H4 (cell line): ENCODE measurements around the gene ASIC2. TPM values are rescaled to one million over a fixed set of nuclear protein-coding genes. Genes with fewer than 3 reads are reported as not detected.

Experiments
- DNase-seq: peaks from one replicate; pipeline ENCODE4 v3.0.0-alpha.2; 2015; ENCODE audit warnings: low spot score
- total RNA-seq: library from RNA; depleted of rRNA; stranded (reverse); fragments of >200 nt; shearing (Covaris generic); gene quantifications from 2 replicates; pipeline ENCODE4 v1.2.3, GENCODE V29; 2014

The ASIC2 gene
- total RNA-seq, 1 experiment from 2014 or later: not detected

DNA sequence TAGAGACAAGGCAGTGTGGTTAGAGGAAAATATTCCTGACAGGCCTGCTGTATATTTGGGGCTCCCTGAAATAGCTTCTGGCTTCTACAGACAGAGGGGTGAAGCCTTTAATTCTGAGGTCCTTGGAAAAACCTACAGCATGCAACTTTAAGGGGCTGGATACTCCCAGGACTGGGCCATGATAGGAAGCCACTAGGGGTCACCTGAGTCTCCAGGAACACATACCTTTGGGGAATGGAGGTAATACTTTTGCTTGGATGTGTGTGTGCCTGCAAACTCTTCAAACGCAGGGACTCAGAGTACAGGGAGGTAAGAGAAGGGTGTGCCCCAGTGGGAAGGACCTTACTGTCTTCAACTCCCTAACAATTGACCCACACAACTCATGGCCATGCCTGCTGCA, 4.1 kb downstream of the ASIC2 start:
- DNase-seq: no peak

DNA sequence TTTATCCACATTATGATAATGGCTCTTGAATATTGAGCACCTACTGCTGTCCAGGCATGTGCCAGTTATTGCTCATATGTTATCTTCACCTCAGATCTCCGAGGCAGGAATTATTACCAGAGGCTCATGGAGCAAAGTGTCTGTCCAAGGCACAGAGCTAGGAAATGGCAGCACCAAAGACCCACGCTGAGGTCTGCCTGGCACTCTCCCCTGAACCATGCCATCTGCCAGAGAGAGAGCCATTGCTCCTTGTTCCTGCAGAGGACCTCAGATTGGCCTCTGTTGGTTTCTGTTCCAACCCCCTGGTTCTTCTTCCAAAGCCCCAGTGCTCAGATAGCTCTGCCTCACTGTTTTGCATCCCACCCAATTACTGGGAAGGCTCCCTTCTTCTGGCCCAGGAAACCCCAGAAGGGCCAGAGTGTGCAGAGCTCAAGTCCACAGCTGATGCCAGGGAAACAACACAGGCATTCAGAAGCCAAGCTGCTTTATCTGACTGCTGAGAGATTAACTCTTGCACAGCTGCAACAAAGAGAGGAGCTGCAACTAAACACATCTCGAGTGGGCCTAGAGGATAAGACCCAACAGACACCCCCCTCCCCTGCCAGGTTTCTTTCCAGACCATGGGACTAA, 5.9 kb downstream of the ASIC2 start:
- DNase-seq: no peak

DNA sequence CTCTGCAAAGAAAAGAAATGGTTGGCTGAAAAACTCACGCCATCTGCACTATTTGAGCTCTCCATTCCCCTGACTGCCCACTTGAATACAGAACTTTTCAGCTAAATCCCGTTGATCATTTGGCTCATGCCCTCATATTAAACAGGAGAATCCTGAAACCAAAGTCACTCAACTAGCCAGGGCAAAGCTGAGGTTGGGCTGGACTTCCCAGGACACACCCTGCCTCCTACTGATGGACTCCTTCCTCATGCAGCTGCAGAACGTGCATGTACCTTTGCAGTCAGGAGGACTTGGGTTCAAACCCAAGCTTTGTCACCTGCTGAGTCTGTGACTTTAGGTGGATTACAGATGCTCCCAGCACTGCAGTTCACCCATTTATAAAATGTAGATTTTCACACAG, 7.7 kb downstream of the ASIC2 start:
- DNase-seq: no peak

DNA sequence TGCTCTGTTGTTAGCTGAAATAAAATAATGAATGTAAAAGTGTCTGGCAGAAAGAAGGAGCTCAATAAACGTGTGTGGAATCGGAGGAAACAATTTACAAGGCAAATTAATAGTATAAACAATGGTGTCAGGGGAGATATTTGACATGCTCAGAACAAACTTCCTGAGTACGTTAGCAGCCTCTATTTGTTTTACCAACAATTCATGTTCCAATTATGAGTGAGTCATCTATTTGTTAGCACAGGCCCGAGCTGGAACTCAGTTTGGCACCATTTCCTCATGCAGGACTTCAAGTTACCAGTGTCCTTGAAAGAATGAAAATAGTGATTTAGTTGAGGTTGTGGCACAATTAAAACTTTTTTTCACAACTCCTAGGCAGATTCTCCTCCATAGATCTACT, 9.1 kb downstream of the ASIC2 start:
- DNase-seq: peak; percentile 45

DNA sequence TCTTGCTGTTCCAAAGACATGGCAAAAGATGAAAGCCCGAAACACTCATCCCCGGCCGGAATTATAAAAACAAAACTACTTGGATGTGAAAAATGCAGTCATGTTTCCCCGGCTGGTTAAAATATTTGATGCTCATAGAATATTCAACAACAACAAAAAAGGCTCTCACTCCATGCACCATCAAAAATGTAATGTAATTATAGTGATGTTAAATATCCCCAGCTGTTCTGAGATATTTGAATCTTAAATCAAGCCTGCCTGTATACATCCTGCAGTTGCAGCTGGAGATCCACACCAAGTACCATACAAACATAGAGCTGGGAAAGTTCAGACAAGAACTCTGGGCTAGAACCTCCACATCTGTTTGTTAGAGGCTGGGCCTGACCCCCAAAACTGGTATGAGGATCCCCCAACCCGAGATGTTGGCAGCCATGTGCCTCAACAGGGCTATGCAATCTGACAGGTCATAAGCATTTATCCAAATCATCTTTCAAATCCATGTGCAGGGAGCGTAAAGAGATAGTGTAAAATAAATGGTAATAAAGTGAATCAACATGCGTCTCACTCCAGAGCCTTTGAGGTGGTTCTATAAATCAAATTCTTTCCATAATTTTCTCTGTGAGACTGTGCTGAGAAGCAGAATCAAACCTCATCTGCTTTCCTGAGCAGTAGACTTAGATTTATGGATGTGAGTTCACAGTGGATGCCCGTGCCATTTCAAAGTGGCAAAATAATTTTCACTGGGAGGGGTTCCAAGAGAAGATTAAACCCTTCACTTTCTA, 12.7 kb downstream of the ASIC2 start:
- no peak for DNase-seq

DNA sequence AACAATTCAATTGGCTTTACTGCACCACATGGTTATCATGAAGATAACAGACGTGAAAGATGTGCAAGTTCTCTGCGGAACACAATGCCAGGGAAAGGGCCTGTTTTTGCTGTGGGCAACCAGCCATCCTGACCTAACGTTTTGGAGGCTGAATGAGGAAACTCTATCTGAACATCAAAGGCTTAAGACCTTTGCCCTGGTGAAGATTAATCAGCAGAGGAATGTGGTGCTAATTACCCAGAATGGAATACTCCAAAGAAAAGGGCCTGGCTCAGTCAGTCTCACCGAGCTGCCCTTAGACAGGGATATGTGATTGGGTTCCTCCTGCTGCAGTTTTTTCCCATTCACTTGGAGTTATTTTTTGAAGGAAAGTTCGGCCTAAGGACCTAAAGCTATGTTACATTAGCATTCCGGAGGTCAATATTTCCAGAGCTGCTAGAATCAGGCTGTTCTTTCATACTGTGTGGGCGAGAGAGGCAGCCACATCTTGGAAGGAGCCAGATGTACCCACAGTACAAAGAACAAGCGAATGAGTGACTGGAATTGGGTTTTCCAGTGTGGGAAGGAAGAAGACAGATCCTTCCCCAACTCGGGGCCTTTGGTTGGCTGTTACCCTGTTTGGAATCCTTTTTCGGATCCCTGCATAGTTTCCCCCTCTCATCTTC, 15.5 kb downstream of the ASIC2 start:
- no peak for DNase-seq

DNA sequence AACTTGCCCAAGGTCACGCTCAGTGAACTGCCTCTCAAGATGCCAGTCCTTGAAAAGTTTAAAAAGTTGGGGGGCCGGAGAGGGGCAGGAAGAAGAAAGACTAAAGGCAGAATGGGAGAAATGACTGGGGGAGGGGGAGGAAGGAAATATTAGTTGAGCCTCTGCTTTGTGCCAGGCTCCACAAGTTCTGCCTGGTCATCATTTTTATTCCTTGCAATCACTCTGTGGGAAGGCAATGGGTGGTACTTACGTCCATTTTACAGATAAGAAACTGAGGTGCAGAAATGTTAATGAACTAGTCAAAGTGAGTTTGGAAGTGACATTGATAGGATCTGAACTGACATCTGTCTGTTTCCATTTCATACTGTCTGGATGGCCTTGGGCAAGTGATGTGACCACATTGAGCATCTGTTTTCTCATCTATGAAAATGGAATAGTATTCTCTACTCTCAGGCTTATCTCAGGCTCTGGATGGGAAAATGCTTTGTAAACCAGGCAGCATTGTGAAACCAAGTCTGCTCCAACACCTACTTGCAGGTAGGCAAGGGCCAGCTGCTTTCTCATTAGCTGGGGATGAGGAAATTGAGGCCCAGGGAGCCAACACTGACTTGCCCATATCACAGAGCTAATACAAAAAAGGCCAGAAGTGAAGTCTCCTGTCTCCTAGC, 19.2 kb downstream of the ASIC2 start:
- no peak for DNase-seq

DNA sequence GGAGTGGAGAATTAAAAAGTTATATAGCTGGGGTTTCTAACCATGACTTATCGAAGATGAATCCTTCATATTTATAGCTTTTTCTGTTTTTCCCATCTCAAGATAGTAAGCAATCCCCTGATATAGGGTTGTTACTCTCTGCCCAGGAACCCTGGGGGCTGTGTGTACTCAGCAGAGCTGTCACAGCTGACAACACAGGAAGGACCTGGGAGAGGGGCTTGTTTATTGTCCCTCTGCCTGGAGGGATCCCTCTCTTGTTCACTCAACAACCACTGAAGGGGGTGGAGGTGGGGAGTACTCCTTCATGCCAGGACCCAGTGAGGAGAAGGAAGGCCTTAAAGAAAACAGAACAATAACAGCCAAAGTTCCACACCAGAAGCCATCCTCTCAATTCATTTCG, 19.8 kb downstream of the ASIC2 start:
- no peak for DNase-seq

DNA sequence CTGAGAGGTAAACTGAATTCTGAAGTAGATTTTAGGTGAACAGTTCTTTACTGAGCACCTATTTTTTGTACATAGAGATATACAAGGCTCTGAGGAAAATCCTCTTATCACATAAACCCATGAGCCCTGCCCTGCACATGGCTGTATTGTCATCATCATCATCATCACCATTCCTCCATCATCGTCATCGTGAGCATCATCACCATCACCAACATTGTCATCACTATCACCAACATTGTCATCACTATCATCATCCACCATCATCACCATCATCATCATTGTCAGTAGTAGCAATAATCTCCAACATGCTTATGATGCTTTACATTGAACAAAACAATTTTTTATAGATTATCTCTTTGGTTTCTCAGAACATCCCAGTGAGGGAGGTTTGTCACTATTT, 20.7 kb downstream of the ASIC2 start:
- no peak for DNase-seq

DNA sequence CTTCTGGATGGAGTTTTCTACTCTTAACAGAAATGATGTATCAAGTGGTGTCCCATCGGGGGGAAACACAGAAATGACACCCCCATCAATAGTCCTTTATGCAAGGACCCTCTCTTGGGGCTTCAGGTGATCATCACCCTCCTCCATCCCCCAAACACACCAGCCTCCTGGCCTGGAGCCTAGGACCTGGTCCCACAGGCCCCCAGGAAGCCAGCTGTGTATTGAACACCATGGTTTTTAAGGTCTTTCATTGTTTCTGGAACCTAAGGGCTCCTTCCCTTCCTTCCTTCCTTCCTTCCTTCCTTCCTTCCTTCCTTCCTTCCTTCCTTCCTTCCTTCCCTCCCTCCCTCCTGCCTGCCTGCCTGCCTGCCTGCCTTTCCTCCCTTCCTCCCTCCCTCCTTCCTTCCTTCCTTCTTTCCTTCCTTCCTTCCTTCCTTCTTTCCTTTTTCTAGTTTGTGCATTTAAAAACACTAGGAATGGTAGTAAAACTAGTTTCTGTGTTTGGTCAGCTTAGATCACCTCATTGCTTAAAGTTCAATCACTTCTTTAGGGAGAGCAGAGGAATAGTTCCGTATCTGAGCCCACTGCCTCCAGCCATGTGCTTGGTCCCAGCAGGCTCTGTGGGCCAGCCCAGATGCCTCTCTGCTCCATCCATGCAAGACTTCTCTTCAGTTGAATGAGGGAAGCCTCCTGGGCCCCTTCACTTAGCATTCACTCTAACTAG, 23.6 kb downstream of the ASIC2 start:
- DNase-seq: no peak

DNA sequence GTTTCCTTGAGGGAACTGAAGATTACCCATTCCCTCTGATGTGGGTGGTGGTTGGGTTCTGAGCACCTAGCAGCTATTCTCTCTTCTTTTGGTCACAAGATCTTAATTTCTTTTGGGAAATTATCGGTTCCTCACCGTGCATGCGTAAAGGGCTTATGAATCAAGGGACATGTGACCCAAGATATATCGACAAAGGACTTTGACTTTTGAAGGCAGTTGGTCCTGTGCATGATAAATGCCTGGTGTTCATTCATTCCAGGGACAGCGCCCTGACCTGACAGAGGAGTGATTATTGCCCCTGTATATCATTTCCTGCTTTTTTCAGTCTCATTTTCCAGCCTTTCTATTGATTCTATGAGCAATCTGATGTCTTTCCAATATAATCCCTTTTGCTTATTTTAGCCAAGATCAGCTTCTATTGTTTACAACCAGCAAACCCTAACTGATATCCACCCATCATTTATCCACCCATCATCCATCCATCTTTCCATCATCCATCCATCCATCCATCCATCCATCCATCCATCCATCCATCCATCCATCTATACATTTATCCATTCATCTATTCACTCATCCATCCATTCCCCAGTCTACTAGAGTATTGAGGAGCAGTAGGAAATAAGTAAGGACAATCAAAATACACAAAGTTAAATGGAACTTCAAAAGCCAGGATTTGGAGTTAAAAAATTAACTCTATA, 25.1 kb downstream of the ASIC2 start:
- DNase-seq: no peak

DNA sequence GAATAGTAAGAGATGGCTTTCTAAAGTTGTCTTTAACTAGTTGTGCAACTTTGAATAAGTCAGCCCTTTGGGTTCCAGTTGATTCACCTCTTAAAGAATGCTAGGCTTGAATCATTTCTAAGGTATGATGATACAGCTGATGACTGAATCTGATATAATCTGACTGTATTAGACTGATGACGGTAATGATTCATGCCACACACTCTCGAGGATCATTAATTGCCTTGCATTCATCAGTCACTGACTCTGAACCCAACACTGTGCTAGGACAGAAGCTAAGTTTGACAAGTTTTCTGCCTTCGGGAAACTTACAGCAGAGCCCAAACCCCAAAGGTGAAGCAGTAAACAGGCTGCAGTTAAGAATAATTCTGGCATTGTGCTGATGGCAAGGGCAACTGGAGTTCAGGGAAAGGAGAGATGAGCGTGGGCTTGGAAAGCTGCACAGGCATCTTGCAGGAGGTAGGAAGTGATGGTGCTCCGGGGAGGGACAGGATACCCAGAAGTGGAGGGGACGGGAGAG, 25.8 kb downstream of the ASIC2 start:
- DNase-seq: peak; percentile 4

DNA sequence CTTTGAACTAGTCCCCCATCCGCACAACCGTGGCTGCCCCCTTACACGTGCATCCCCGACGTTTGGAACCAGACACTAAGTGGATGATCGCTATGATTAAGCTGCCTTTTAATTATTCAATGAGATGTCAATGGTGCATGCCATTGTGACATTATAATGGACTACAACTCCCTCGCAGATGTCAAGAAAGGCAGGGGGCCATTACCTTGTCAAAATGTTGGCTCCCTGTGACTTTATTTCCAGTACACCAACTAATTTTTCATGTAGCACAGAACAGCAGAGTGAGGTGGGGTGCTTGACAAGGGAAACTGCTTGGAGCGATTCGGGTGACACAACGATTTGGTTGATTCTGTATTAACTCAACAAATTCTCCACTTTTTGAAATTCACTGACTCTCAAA, 26.5 kb downstream of the ASIC2 start:
- DNase-seq: no peak

DNA sequence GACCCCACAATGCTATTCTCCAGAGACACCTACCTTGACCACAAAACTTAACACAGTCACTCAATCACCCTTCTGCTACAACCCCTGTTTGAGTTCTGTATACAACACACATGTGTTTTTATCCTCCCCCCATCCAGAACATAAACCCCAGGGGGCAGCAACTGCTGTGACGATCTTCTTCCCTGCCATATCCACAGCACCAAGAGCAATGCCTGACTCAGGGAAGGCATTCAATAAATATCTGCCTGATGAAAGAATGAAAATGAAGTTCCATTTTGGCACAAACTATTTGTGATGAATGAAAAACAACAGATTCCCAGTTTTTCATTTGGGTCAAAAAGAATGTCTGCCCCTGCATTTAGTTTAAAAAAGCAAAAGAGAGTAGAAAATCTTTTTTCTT, 27.0 kb downstream of the ASIC2 start:
- no peak for DNase-seq

DNA sequence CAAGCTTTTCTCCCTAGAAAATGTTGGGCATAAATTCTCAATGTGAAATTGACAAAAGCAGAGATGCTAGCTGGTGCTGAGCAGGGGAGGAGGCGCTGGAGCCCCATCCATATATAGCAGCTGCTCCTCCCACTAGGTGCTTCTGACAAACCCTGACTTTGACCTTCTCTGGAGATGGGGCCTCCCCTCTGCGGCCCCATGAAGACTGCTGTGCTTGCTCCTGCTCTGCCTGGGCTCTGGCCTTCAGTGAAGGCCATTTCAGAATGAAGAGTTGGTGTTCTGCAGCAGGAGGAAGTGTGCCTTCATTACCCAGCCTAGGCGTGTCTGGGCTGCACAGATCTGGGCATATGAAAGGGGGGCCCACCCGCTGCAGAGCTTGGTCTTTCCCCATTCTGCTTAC, 29.7 kb downstream of the ASIC2 start:
- DNase-seq: no peak

DNA sequence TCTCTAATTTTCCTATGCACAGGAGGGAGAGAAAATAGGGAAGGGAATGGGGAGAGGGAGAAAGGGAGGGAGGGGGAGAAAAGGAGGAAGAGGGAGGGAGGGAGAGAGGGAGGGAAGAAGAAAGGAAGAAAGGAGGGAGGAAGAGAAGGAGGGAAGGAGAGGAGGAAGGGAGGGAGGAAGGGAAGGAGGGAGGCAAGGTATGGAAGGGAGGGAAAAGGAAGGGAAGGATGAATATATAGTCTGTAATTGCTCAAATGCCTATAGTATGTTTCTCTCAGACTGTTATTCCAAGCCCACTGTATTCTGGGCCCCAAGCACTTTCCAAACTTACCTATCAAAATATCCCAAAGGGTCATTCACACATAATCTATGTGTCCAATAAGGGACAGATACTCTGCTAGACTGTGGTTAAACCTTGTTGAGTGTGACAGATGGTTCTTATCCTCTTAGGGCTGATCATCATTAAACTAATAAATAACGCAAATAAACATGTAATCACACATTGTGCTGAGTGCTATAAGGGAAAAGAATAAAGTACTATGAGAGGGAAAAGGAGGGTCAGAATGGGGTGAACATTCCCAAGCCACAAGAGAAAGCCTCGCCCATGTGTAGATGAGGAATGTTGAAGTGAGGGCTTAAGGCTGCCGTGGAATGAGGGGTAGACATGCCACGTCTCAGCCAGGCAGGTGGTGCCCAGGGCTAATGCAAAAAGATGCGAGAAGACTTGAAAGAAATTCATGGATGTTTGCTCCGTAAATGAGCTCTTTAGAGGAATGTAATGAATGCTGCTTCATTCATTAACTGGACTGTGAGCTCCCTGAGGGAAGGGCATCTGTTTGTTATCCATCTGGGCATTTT, 30.6 kb downstream of the ASIC2 start:
- no peak for DNase-seq

DNA sequence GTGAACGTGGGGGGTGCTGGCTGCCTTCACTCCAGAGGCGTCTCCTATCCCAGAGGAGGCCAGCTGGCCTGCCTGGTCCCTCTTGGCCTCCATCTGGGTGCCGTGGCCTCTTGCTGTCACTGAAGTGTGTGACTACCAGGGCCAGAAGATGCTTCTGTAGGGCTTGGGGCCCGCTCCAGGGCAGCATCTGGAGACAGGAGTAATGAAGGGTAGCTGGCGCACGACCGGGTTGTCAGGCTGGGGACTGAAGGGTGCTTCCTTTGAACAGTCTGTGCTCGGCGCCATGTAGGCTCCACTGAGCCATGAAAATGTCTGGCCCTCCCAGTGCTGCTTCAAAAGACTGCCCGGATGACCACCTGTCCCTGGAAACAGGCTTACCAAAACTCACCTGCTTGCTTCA, 31.3 kb downstream of the ASIC2 start:
- no peak for DNase-seq

DNA sequence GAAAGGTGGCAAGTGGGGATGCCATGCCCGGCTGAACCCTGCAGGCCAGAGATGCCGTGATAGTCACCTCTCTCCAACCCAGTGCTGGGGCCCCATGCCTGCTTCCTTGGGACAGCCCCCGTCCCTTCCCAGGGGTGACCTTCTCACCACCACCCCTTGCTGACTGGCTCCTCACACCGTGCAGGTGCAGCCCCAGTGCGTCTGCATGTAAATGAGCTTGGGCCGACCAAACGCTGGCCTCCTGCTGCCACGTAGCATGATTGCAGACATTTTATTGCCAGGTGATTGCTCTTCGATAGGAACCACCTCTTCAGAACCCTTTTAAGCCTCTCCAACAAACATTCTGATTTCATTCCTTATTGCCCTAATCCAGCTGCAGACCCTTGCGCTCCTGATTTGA, 32.5 kb downstream of the ASIC2 start:
- no peak for DNase-seq

DNA sequence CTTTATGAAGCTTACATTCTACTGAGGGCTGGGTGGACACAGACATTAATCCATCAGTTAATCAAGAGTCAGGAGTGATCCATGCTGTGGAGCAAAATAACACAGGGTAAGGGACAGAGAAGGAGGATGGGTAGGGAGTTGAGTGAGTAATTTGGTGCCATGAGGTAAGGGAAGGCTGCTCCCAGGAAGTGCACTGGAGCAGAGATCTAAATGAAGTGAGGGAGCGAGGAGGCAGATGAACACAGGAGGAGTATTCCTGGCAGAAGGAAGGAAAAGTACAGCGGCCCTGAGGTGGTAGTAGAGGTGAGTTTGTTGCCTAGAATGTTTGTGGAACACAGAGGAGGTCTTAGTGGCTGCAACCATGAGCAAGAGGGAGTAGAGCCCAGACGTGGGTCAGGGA, 34.8 kb downstream of the ASIC2 start:
- no peak for DNase-seq

DNA sequence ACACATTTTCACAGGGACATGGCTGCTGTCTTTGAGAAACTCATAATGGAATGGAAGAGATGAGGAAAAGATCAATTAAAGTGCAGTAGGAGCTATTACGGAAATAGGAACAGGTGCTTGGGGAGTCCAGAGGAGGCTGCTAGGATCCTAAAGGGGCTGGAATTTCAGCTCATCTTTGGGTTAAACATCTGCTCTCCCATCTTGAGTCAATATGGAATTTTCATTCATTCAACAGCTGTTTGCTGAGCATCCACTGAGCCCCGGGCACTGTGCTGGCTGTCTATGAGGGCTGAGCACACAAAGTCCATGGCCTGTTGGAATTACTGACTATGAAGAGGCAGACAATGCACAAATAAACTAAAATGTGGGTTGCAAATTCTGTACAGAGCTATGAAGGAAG, 47.9 kb downstream of the ASIC2 start:
- no peak for DNase-seq
